Endothelial cell (in vitro differentiated cells): Measurements from ENCODE around the gene SNCB. TPM values are rescaled to one million over a fixed set of nuclear protein-coding genes. Genes with fewer than 3 reads are reported as not detected.

ENCODE experiments used
- DNase-seq: peaks from one replicate; pipeline ENCODE4 v3.0.0; 2021; ENCODE audit warnings: low spot score
- H3K27ac Mint-ChIP-seq: one replicate; pipeline ENCODE4 v1.8.0; 2021; ENCODE audit warnings: mixed read lengths, inconsistent platforms; ENCODE audit not compliant: unreplicated experiment
- H3K27me3 Mint-ChIP-seq: one replicate; pipeline ENCODE4 v1.8.0; 2021; ENCODE audit warnings: mild to moderate bottlenecking, moderate library complexity, mixed read lengths, inconsistent platforms; ENCODE audit not compliant: unreplicated experiment
- H3K36me3 Mint-ChIP-seq: one replicate; pipeline ENCODE4 v1.8.0; 2021; ENCODE audit warnings: mild to moderate bottlenecking, low read depth, mixed read lengths, inconsistent platforms; ENCODE audit not compliant: unreplicated experiment
- H3K4me1 Mint-ChIP-seq: one replicate; pipeline ENCODE4 v1.8.0; 2021; ENCODE audit warnings: mild to moderate bottlenecking, mixed read lengths, inconsistent platforms; ENCODE audit not compliant: unreplicated experiment
- H3K4me3 Mint-ChIP-seq: one replicate; pipeline ENCODE4 v1.8.0; 2021; ENCODE audit warnings: mild to moderate bottlenecking, mixed read lengths, inconsistent platforms; ENCODE audit not compliant: unreplicated experiment
- H3K9me3 Mint-ChIP-seq: one replicate; pipeline ENCODE4 v1.8.0; 2021; ENCODE audit warnings: mixed read lengths, inconsistent platforms; ENCODE audit not compliant: unreplicated experiment
- CTCF ChIP-seq: fragments of 200-600 bp; sonication (generic); IDR thresholded peaks from one replicate; pipeline ENCODE4 v1.5.0; 2021; ENCODE audit warnings: antibody characterized with exemption; ENCODE audit not compliant: unreplicated experiment
- total RNA-seq: library from RNA; stranded (reverse); fragmentation: NEBNext Ultra II Directional; extraction: Animal tissue kit (Norgen Biotek cat#: 25700); gene quantifications from one replicate; pipeline ENCODE4 v1.2.1, GENCODE V29; 2021; ENCODE audit not compliant: unreplicated experiment

The SNCB gene
- total RNA-seq, 1 donor from 2014 or later: 0.80 TPM

- peaks cover 26% of the 10 kb centered on the region for H3K4me1 Mint-ChIP-seq
- no peak overlapping the region for H3K4me3 Mint-ChIP-seq
- TF ChIP-seq CTCF: no peak
- H3K27me3 Mint-ChIP-seq: peaks cover 17% of the 10 kb centered on the region
- H3K9me3 Mint-ChIP-seq: peaks cover 4% of the 10 kb centered on the region
- H3K27ac Mint-ChIP-seq: no peak overlapping the region
- peaks cover 5% of the 10 kb centered on the region for H3K36me3 Mint-ChIP-seq
- DNase-seq: no peak
Observed at GRCh38 chr5:176632745-176633144, 2.4 kb upstream of the SNCB start.

- H3K9me3 Mint-ChIP-seq: peaks cover 4% of the 10 kb centered on the region
- H3K36me3 Mint-ChIP-seq: no peaks in the 10 kb centered on the region
- H3K27me3 Mint-ChIP-seq: peaks cover 15% of the 10 kb centered on the region
- H3K4me1 Mint-ChIP-seq: peaks cover 22% of the 10 kb centered on the region
- DNase-seq: no peak
- H3K4me3 Mint-ChIP-seq: no peak overlapping the region
- H3K27ac Mint-ChIP-seq: no peak overlapping the region
- TF ChIP-seq CTCF: no peak
Observed at GRCh38 chr5:176631383-176632200, 1.3 kb upstream of the SNCB start.

- no peak for TF ChIP-seq CTCF
- Mint-ChIP-seq H3K9me3 (peaks cover 4% of the 10 kb centered on the region), H3K4me1 (peaks cover 16% of the 10 kb centered on the region), H3K36me3 (no peaks in the 10 kb centered on the region), H3K4me3 (peak overlapping the region; percentile 82), H3K27me3 (peaks cover 11% of the 10 kb centered on the region), H3K27ac (peak overlapping the region; percentile 9)
- no peak for DNase-seq
Observed at GRCh38 chr5:176630681-176631222, 418 bp upstream of the SNCB start.

GRCh38 chr5:176629317-176629852, 949 bp downstream of the SNCB start:
- DNase-seq: no peak
- no peaks in the 10 kb centered on the region for H3K36me3 Mint-ChIP-seq
- peaks cover 16% of the 10 kb centered on the region for H3K4me1 Mint-ChIP-seq
- H3K4me3 Mint-ChIP-seq: peak overlapping the region; percentile 62
- H3K9me3 Mint-ChIP-seq: no peaks in the 10 kb centered on the region
- no peak overlapping the region for H3K27ac Mint-ChIP-seq
- H3K27me3 Mint-ChIP-seq: peaks cover 11% of the 10 kb centered on the region
- TF ChIP-seq CTCF: no peak
